ENCODE measurements around the gene RAB3GAP2.
"Not testable (repeated sequence)": the region's sequence is repeated elsewhere in the genome, so short reads cannot be mapped to it uniquely, and the experiment has no call there.

Gene RAB3GAP2

DNA sequence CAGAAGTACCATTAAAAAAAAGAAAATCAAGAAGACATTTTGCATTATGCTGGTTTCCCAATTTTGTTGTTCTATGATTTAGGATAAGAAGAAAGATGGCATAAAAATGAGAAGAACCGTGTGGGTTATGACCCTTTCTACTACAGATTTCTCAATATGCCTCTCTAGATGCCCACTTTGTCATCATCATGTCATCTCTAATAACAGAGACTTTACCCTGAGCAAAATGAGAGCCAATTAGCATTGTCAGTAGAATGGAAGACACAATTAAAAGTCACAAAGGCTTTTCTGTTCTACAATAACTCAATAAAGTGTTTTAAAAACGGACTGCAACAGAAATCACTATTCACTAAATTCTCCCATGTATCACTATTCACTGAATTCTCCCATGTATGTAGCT lies 85.5 kb downstream of the RAB3GAP2 start:
- Histone ChIP-seq H3K9me3 (ENCODE audit: insufficient read depth, low read depth, low read length) (no peaks in the 10 kb centered on the region), H3K27ac (ENCODE audit: low read length) (no peak overlapping the region), H3K27me3 (ENCODE audit: insufficient read depth, low read length) (no peaks in the 10 kb centered on the region), H3K4me3 (ENCODE audit: low read length) (no peak overlapping the region), H3K9ac (ENCODE audit: low read depth, low read length) (no peak overlapping the region), H3K36me3 (ENCODE audit: insufficient read depth, low read depth, low read length) (peaks cover 83% of the 10 kb centered on the region), H3K4me1 (ENCODE audit: insufficient read depth, low read length) (no peaks in the 10 kb centered on the region)

GRCh38 chr1:220184506-220184905 lies 87.7 kb downstream of the RAB3GAP2 start:
- H3K4me1 ChIP-seq (ENCODE audit: insufficient read depth, low read length): no peaks in the 10 kb centered on the region
- H3K36me3 ChIP-seq (ENCODE audit: insufficient read depth, low read depth, low read length): peaks cover 80% of the 10 kb centered on the region
- no peaks in the 10 kb centered on the region for H3K9me3 ChIP-seq (ENCODE audit: insufficient read depth, low read depth, low read length)

DNA sequence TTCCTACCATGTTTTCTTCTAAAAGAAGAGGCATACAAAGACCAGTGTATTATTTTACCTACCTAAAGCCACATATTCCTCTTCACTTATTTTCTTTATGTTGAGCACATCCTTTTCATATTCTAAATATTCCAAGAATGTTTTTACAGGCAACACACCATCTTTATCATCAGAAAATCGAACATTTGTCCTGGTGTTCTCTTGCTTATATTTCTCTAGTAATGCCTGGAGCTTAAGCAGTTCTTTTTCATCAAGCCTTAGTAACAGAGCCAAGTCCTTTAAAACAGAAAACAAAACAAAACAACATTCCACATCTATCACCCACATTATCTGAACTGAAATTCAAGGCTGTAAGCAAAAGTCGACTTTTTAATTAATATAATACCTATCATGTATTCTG lies 89.6 kb downstream of the RAB3GAP2 start:
- Histone ChIP-seq H3K27me3 (ENCODE audit: insufficient read depth, low read length) (no peaks in the 10 kb centered on the region), H3K4me1 (ENCODE audit: insufficient read depth, low read length) (no peaks in the 10 kb centered on the region), H3K9ac (ENCODE audit: low read depth, low read length) (no peak overlapping the region), H3K9me3 (ENCODE audit: insufficient read depth, low read depth, low read length) (no peaks in the 10 kb centered on the region), H3K27ac (ENCODE audit: low read length) (no peak overlapping the region), H3K4me3 (ENCODE audit: low read length) (no peak overlapping the region), H3K36me3 (ENCODE audit: insufficient read depth, low read depth, low read length) (peaks cover 79% of the 10 kb centered on the region)

More at GRCh38 chr1:220184506-220184905, 87.7 kb downstream of the RAB3GAP2 start:
- Histone ChIP-seq H3K9ac (ENCODE audit: low read depth, low read length) (no peak overlapping the region), H3K27ac (ENCODE audit: low read length) (no peak overlapping the region), H3K27me3 (ENCODE audit: insufficient read depth, low read length) (no peaks in the 10 kb centered on the region), H3K4me3 (ENCODE audit: low read length) (no peak overlapping the region)

GRCh38 chr1:220182111-220182510 lies 90.1 kb downstream of the RAB3GAP2 start:
- Histone ChIP-seq H3K27me3 (ENCODE audit: insufficient read depth, low read length) (no peaks in the 10 kb centered on the region), H3K9me3 (ENCODE audit: insufficient read depth, low read depth, low read length) (no peaks in the 10 kb centered on the region), H3K27ac (ENCODE audit: low read length) (no peak overlapping the region), H3K9ac (ENCODE audit: low read depth, low read length) (no peak overlapping the region), H3K4me1 (ENCODE audit: insufficient read depth, low read length) (no peaks in the 10 kb centered on the region), H3K4me3 (ENCODE audit: low read length) (no peak overlapping the region), H3K36me3 (ENCODE audit: insufficient read depth, low read depth, low read length) (peaks cover 79% of the 10 kb centered on the region)

GRCh38 chr1:220176540-220176939 lies 95.7 kb downstream of the RAB3GAP2 start:
- H3K9ac ChIP-seq (ENCODE audit: low read depth, low read length): no peak overlapping the region
- H3K9me3 ChIP-seq (ENCODE audit: insufficient read depth, low read depth, low read length): no peaks in the 10 kb centered on the region
- H3K36me3 ChIP-seq (ENCODE audit: insufficient read depth, low read depth, low read length): peaks cover 55% of the 10 kb centered on the region

DNA sequence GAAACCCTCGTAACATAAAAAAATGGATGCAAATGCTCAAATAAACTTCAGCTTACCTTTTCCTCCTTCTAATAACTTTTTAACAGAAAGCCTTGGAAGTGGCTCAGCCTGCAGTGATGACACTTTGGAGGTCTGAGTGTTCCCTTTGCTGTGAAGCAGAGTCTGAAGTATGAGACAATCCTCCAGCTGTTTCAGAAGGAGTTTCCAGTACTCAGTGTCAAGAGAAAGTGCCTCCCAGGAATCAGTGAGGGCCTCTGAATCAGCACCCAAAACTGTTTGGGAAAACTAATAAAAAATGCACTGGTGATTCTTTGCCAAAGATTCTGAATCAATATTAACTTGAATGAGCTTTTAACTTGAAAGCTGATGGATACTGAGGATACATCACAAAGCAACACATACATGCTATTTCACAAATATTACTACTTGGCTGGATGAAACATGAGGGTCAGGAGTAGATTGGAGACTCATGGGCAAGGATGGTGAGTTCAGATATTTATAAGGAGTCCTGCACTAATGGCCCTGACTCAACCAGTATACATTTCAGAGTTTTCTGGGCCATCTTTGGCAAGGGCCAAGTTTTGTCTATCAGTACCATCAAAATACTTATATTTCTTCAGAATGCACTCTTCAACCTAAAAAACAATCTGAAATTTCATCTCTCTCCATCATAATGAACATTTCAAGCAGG lies 101.3 kb downstream of the RAB3GAP2 start:
- Histone ChIP-seq H3K36me3 (ENCODE audit: insufficient read depth, low read depth, low read length) (peaks cover 70% of the 10 kb centered on the region), H3K27ac (ENCODE audit: low read length) (no peak overlapping the region), H3K9ac (ENCODE audit: low read depth, low read length) (no peak overlapping the region), H3K4me1 (ENCODE audit: insufficient read depth, low read length) (no peaks in the 10 kb centered on the region), H3K4me3 (ENCODE audit: low read length) (no peak overlapping the region), H3K27me3 (ENCODE audit: insufficient read depth, low read length) (no peaks in the 10 kb centered on the region), H3K9me3 (ENCODE audit: insufficient read depth, low read depth, low read length) (no peaks in the 10 kb centered on the region)

More at GRCh38 chr1:220176540-220176939, 95.7 kb downstream of the RAB3GAP2 start:
- Histone ChIP-seq H3K27ac (ENCODE audit: low read length) (no peak overlapping the region), H3K4me3 (ENCODE audit: low read length) (no peak overlapping the region), H3K27me3 (ENCODE audit: insufficient read depth, low read length) (no peaks in the 10 kb centered on the region), H3K4me1 (ENCODE audit: insufficient read depth, low read length) (no peaks in the 10 kb centered on the region)

GRCh38 chr1:220169887-220170286 lies 102.4 kb downstream of the RAB3GAP2 start:
- H3K4me1 ChIP-seq (ENCODE audit: insufficient read depth, low read length); H3K27ac ChIP-seq (ENCODE audit: low read length); H3K27me3 ChIP-seq (ENCODE audit: insufficient read depth, low read length); H3K4me3 ChIP-seq (ENCODE audit: low read length); H3K9ac ChIP-seq (ENCODE audit: low read depth, low read length); H3K9me3 ChIP-seq (ENCODE audit: insufficient read depth, low read depth, low read length): not testable (repeated sequence)
- H3K36me3 ChIP-seq (ENCODE audit: insufficient read depth, low read depth, low read length): peaks cover 81% of the 10 kb centered on the region

DNA sequence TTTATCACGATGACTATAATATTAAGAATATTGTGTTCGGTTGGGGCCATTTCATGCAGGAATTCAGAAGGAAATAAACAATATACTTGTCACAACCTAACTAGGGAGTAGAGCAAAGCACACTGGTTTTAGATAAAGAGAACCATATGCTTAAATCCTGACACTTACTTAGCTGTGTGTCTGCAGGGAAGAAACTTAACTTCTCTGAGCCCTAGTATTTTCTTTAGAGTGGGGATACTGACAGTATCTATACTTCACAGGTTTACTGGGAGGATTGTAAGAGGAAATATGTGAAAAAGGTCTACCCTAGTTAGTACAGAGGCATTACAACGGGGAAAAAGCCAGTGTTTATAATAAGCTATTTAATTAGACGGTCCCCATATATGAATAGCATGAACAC lies 105.4 kb downstream of the RAB3GAP2 start:
- no peaks in the 10 kb centered on the region for H3K4me1 ChIP-seq (ENCODE audit: insufficient read depth, low read length)
- no peak overlapping the region for H3K9ac ChIP-seq (ENCODE audit: low read depth, low read length)
- H3K27me3 ChIP-seq (ENCODE audit: insufficient read depth, low read length): no peaks in the 10 kb centered on the region
- H3K27ac ChIP-seq (ENCODE audit: low read length): no peak overlapping the region
- no peaks in the 10 kb centered on the region for H3K9me3 ChIP-seq (ENCODE audit: insufficient read depth, low read depth, low read length)
- H3K36me3 ChIP-seq (ENCODE audit: insufficient read depth, low read depth, low read length): peaks cover 74% of the 10 kb centered on the region
- no peak overlapping the region for H3K4me3 ChIP-seq (ENCODE audit: low read length)

- H3K36me3 ChIP-seq (ENCODE audit: insufficient read depth, low read depth, low read length): peaks cover 73% of the 10 kb centered on the region
- H3K27ac ChIP-seq (ENCODE audit: low read length): no peak overlapping the region
- H3K9ac ChIP-seq (ENCODE audit: low read depth, low read length): no peak overlapping the region
- H3K27me3 ChIP-seq (ENCODE audit: insufficient read depth, low read length): no peaks in the 10 kb centered on the region
- H3K4me1 ChIP-seq (ENCODE audit: insufficient read depth, low read length): no peaks in the 10 kb centered on the region
- H3K4me3 ChIP-seq (ENCODE audit: low read length): no peak overlapping the region
- H3K9me3 ChIP-seq (ENCODE audit: insufficient read depth, low read depth, low read length): no peaks in the 10 kb centered on the region
These were observed 107.7 kb downstream of the RAB3GAP2 start for GRCh38 chr1:220164517-220164916.

GRCh38 chr1:220164116-220164515 lies 108.1 kb downstream of the RAB3GAP2 start:
- Histone ChIP-seq H3K36me3 (ENCODE audit: insufficient read depth, low read depth, low read length) (peaks cover 73% of the 10 kb centered on the region), H3K4me1 (ENCODE audit: insufficient read depth, low read length) (no peaks in the 10 kb centered on the region), H3K9ac (ENCODE audit: low read depth, low read length) (no peak overlapping the region), H3K4me3 (ENCODE audit: low read length) (no peak overlapping the region), H3K27ac (ENCODE audit: low read length) (no peak overlapping the region), H3K27me3 (ENCODE audit: insufficient read depth, low read length) (no peaks in the 10 kb centered on the region), H3K9me3 (ENCODE audit: insufficient read depth, low read depth, low read length) (no peaks in the 10 kb centered on the region)

DNA sequence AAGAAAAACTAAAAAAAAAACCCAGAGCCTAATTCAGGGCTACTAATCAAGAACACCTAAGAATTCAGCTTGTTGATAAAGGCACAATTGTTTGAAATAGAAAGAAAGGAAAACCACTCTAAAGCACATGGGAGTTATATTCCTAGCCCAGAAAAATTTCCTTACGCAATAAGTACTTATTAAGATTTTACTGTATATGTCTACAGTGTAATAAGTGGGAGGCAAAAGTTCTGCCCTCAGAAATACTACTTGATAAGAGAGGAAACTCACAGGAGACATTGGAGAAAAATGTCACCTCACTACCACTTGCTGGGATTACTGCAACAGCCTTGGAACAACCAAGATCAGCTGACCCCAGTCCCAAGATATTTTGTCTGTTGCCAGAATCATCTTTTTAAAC lies 112.2 kb downstream of the RAB3GAP2 start:
- no peaks in the 10 kb centered on the region for H3K4me1 ChIP-seq (ENCODE audit: insufficient read depth, low read length)
- H3K27me3 ChIP-seq (ENCODE audit: insufficient read depth, low read length): no peaks in the 10 kb centered on the region
- H3K4me3 ChIP-seq (ENCODE audit: low read length): no peak overlapping the region
- H3K36me3 ChIP-seq (ENCODE audit: insufficient read depth, low read depth, low read length): peaks cover 71% of the 10 kb centered on the region
- no peak overlapping the region for H3K9ac ChIP-seq (ENCODE audit: low read depth, low read length)
- H3K27ac ChIP-seq (ENCODE audit: low read length): no peak overlapping the region
- no peaks in the 10 kb centered on the region for H3K9me3 ChIP-seq (ENCODE audit: insufficient read depth, low read depth, low read length)

DNA sequence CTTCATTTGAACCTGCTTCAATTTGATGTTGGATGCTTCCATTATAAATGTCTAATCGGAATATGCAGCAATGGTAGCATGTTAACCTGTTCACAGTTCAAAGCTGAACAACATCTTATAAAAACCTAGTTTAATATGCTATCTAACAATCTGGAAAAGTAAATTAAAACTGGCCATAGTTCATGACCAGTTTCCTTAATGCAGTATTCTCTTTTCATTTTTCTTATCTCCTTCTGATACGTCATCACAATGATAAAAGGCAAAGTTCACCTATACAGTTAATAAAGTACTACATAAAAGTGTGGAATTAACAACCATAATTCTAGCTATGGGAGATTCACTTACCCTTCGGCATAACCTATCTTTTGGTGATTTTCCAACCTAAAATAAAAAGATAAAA lies 113.2 kb downstream of the RAB3GAP2 start:
- H3K4me1 ChIP-seq (ENCODE audit: insufficient read depth, low read length): no peaks in the 10 kb centered on the region

More for the DNA sequence above, 113.2 kb downstream of the RAB3GAP2 start:
- Histone ChIP-seq H3K9ac (ENCODE audit: low read depth, low read length) (no peak overlapping the region), H3K9me3 (ENCODE audit: insufficient read depth, low read depth, low read length) (no peaks in the 10 kb centered on the region), H3K36me3 (ENCODE audit: insufficient read depth, low read depth, low read length) (peaks cover 71% of the 10 kb centered on the region), H3K27me3 (ENCODE audit: insufficient read depth, low read length) (no peaks in the 10 kb centered on the region), H3K4me3 (ENCODE audit: low read length) (no peak overlapping the region), H3K27ac (ENCODE audit: low read length) (no peak overlapping the region)
